H4 (cell line): ENCODE data around the gene DMD. TPM values are rescaled to one million over a fixed set of nuclear protein-coding genes. Genes with fewer than 3 reads are reported as not detected.
"Not testable (repeated sequence)": the region's sequence is repeated elsewhere in the genome, so short reads cannot be mapped to it uniquely, and the experiment has no call there.

Source experiments
- DNase-seq: peaks from one replicate; pipeline ENCODE4 v3.0.0-alpha.2; 2015; ENCODE audit warnings: low spot score
- total RNA-seq: library from RNA; depleted of rRNA; stranded (reverse); fragments of >200 nt; shearing (Covaris generic); gene quantifications from 2 replicates; pipeline ENCODE4 v1.2.3, GENCODE V29; 2014; rRNA removed

The DMD gene
- total RNA-seq, result 9.3 and 13.3 TPM in 2 replicates

GRCh38 chrX:33211356-33212260, at the start of gene DMD:
DMD (minus strand) TSS chrX:33211549; CDS start chrX:33211312, 237 bp downstream.
- peak; percentile 80 for DNase-seq

GRCh38 chrX:33252306-33252825, 41.0 kb upstream of the DMD start:
- peak; percentile 5 for DNase-seq

DNA sequence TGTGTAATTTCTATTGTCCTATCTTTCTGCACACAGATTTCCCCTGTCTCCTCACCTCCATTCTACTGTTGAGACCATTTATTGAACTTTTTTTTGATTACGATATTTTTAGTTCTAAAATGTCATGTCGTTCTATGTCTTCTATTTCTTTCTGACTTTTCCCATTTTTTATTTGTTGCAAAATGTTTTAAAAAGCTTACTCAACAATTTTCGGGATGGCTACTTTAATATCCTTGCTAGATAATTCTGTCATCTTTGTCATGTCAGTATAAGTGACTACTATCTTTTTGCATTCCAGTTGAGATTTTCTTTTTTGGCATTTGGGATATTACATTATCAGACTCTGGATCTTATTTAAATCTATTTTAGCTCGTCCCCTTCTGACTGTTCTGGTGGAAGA, 7.5 kb upstream of the DMD start:
- DNase-seq, result no peak

DNA sequence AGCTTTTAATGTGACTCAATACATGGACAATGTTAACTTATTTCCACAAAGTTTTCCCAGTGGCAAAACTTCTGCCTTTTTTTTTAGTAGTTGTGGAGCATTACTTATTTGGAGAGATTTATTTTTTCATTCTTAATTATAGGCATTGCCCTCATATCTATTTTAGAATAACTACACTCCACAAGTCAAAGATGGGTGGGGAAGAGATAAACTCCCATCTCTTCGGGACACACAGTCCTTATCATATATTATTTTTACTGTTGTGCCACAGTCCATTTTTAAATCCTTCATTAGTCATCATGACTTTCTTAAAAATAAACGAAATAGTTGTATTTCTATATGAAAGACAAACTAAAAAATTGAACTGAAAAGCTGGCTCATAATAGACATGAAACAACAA, 1.2 kb downstream of the DMD start:
- no peak for DNase-seq

DNA sequence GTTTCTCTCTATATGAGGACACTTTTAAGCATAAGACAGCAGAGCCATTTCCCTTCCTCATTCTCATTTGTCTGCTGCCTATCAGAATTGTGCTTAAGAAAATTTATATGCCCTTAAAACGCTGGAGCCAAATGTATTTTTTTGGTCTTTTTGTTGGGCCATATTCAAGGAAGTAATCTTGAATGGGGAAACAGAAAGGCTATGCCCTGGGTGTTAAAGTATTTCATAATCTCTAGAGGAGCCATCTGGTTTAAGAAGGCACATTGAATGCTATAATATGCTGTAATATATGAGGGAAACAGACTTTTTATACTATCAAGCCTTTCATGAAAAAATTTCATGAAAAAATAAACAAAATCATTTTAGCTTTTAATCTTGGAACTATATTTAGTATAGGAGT, 4.3 kb downstream of the DMD start:
- no peak for DNase-seq

- DNase-seq, result peak; percentile 20
Observed at GRCh38 chrX:33205321-33205720, 6.0 kb downstream of the DMD start.

GRCh38 chrX:33204889-33205288, 6.5 kb downstream of the DMD start:
- peak; percentile 37 for DNase-seq

DNA sequence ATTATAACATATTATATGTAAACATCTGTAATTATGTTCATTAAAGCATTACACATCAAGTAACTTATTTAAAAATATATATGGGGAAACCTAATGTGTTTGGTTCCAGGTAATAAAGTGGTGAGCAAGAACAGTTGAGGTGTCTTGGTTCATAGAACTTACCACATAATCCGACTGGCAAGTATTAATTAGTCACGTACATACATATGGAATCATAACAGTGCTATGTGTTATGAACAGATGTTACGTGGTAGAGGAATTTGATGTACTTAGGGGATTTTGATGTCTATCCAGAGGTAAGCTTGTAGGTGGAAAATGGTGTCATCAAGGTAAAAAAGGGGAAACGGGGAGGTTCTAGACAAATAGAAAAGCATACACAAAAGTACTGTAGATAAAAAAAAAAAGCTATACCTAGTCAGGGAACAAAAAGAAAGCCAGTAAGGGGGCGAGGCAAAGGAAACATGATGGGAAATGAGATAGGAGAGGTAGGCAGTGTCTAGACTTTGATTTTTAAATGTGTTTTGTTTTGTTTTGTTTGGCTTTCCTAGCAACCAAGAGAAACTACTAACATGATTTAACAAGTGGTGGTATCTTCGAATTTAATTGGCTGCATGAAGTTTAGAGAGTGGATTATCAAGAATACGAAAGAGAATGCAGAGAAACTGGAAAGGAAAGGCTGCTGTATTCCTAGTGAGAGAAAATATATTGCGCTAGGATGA, 12.6 kb downstream of the DMD start:
- no peak for DNase-seq

GRCh38 chrX:33195698-33196097, 15.7 kb downstream of the DMD start:
- no peak for DNase-seq

- no peak for DNase-seq
Observed at GRCh38 chrX:33194876-33195433, 16.4 kb downstream of the DMD start.

- no peak for DNase-seq
Observed at GRCh38 chrX:33194289-33194688, 17.1 kb downstream of the DMD start.

GRCh38 chrX:33190016-33190415, 21.3 kb downstream of the DMD start:
- no peak for DNase-seq

DNA sequence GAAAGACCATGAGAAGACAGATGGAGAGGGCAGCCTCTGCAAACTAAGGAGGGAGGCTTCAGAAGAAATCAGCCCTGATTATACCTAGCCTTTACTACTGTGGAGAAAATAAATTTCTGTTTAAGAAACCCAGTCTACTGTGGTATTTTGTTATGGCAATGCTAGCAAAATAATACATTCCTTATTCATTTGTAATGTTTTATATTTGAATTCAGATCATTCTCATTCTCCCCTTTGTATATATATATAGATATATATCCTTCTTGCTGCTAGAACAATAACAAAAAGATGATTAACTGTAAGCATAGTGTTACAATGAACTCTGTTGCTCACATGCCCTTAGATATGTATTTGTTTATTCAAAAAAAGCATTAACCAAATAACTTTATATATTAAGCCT, 22.5 kb downstream of the DMD start:
- no peak for DNase-seq

- no peak for DNase-seq
Observed at GRCh38 chrX:33188286-33188685, 23.1 kb downstream of the DMD start.

DNA sequence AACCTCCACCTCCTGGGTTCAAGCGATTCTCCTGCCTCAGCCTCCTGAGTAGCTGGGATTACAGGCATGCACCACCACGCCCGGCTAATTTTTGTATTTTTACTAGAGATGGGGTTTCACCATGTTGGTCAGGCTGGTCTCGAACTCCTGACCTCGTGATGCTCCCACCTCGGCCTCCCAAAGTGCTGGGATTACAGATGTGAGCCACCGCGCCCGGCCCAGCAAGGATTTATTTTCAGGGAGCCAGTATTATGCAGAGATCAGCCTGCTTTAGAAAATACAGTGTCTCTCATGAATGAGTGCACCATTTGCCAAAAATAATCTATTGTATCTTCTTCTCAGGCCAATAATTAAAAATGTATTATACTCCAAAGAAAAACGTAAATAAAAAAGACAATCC, 26.5 kb downstream of the DMD start:
- not testable (repeated sequence) for DNase-seq

GRCh38 chrX:33183361-33183760, 28.0 kb downstream of the DMD start:
- peak; percentile 78 for DNase-seq

DNA sequence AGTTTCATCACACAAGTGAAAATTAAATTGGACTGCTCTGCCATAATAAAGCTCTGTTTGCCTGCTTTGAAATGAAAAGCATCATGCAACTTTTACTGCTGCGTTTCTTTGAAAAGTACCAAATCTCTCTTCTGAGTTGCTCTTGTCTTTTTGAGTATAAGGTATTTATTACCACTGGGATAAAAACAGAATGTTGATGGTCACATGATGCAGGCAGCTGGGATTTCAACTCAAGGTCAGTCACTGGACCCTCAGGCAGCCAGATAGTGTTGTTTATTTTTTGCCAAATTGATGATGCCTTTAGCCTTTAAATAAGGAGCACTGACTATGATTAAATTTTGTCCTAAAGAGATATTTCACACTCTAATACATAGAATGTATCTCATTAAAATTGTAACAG, 32.7 kb downstream of the DMD start:
- DNase-seq, result no peak

GRCh38 chrX:33178218-33178617, 33.1 kb downstream of the DMD start:
- no peak for DNase-seq

GRCh38 chrX:33175201-33175600, 36.1 kb downstream of the DMD start:
- DNase-seq, result no peak

GRCh38 chrX:33171041-33171440, 40.3 kb downstream of the DMD start:
- DNase-seq, result no peak

DNA sequence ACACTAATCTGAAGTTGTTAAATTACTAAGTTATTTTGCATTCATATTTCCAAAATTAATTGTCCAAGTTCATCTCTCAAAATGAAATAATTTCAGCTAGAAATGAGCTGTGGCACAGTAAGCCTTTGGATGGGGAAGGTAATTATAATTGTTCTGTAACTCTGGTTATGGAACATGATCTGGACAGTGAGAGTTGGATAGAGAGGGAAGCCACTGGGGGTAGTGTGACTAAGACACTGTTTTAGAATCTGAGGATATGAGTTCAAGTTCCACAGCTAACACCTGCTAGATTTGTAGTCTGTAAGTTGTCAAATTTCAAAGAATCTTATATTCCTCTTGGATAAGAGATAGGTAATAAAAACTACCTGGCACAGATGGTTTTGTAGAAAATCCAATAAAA, 49.5 kb downstream of the DMD start:
- DNase-seq, result no peak

- no peak for DNase-seq
Observed at GRCh38 chrX:33160273-33160672, 51.1 kb downstream of the DMD start.
